ENCODE measurements around the gene MITF.

MITF gene

GRCh38 chr3:69983546-69984265, 244.4 kb downstream of the MITF start:
- no peak for FAIRE-seq

- FAIRE-seq, result no peak
Measured at GRCh38 chr3:69985266-69985665, 246.0 kb downstream of the MITF start.

DNA sequence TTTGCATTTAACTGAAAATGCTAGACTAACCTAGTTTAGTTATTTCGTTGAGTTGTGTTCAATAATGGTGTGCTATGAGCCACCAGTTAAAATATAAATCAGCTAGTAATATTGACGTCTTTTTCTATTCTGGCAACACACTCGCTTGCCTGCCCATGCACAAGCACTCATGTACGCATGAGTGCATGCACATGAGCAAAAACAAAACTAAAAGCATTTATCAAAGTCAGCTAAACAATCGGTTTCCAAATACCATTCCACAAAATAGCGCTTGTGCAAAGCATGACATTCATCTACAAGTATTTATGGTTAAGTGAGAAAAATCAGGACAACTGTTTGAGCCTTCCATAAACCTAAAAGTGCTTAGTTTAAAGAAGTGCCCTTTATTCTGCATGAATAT, 247.2 kb downstream of the MITF start:
- FAIRE-seq, result no peak

GRCh38 chr3:69987833-69988232, 248.6 kb downstream of the MITF start:
- FAIRE-seq, result no peak

DNA sequence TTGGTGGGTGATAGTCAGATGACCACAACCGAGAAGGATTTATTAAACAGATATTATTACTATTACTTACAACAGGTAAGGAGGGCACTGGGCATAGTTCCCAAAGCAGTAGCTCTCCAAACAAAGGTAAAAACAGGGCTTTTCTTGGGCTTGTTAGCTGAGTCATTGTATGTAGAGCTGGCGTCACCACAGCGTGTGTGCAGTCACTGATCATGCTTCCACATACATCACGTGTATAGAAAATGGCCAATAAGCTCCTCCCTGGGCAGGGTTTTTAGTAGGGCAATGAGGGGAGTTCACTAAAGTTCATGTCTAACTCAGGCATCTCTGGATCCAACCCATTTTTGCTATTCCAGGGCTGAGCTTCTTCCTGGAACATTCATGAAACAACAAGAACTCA, 254.5 kb downstream of the MITF start:
- no peak for FAIRE-seq

- FAIRE-seq, result no peak
Measured at GRCh38 chr3:69994919-69995318, 255.7 kb downstream of the MITF start.

- FAIRE-seq, result no peak
Measured at GRCh38 chr3:69997631-69998307, 258.5 kb downstream of the MITF start.

- no peak for FAIRE-seq
Measured at GRCh38 chr3:69998759-69999139, 259.5 kb downstream of the MITF start.

DNA sequence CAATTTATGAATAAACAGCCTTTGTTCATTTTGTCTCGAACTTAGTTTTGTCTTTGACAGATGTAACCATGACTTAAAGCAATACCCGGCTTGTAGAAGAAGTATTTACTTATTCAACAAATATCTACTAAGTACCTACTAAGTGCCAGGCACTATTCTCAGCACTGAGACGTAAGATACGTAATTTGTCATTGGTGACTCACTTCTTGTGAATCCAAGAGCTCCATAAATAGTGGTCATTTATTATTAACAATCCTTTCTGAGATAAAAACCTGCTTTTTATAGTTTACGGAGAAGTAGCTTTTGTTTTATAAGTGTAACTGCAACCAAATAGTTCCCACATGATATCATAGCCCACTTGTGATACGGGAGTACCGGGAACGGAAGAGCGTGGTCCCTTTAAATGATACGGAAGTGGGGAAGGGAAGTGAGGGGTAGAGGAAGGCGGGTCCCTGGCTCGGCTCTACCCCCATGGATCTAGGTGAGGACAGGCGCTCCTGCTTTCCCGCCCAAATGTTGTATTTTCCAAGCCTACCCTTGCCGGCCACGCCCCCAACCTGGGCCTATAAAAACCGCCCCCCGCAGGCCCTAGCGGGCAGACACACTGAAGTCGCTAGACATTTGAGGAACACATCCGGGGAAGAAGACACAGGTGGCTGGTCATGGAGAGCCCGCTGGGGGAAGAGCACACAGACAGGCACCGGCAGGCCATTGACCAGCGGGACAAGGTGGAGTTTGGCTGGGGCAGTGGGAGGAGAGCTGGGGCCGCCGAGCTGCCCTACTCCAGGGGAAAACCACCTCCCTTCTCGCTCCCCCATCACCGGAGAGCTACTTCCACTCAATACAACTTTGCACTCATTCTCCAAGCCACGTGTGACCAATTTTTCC, 260.1 kb downstream of the MITF start, which contains the start of gene SAMMSON:
TSS of gene SAMMSON (plus strand) at position 594 of the 888 bp plus-strand sequence.
- no peak for FAIRE-seq

DNA sequence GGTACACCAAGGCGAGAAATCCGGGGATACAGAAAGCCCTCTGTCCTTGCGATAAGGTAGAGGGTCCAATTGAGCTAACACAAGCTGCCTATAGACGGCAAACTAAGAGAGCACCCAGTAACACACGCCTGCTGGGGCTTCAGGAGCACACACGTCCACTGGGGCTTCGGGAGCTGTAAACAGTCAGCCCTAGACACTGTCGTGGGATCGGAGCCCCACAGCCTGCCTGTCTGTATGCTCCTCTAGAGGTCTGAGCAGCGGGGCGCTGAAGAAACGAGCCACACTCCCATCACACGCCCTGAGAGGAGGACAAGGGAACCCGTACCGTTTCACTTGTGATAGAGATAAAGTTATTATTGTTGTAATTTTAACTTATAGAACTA, 260.8 kb downstream of the MITF start:
- FAIRE-seq, result no peak

- FAIRE-seq, result no peak
Measured at GRCh38 chr3:70000563-70001081, 261.4 kb downstream of the MITF start.

DNA sequence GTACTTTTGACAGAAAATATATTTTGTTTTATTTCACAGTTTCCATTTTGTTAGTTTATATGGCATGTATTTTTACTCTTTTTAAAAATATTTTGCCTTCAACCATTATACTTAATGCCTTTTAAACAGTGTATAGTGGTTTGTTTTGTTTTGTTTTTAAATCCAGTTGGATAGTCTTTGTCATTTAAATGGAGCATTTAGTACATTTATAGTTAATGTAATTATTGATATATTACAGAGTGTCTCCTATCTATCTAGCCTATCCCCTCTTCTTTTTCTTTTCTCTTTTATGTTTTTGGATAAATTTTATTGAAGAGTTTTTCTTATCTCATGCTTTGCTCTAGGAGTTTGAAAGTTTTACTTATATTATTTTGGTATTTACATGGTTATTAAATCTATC, 263.9 kb downstream of the MITF start:
- FAIRE-seq, result no peak

- FAIRE-seq, result no peak
Measured at GRCh38 chr3:70006089-70006488, 266.8 kb downstream of the MITF start.

DNA sequence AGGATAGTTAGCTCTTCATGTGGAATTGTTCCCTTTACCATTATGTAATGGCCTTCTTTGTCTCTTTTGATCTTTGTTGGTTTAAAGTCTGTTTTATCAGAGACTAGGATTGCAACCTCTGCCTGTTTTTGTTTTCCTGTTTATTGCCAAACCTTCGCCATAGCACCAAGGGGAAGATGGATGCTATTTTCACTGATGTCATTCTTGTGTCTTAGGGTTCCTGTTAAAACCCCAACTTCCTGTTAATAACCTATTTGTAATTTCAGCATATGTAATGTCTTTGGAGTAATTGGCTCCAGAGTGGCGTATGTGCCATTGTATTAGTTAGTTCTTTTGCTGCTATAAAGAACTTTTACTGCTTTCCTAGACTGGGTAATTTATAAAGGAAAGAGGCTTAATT, 271.1 kb downstream of the MITF start:
- FAIRE-seq, result no peak

GRCh38 chr3:70011582-70011981, 272.3 kb downstream of the MITF start:
- FAIRE-seq, result no peak

Data from A204.1 (cell line).